ENCODE measurements around the gene SHROOM4.

DNA sequence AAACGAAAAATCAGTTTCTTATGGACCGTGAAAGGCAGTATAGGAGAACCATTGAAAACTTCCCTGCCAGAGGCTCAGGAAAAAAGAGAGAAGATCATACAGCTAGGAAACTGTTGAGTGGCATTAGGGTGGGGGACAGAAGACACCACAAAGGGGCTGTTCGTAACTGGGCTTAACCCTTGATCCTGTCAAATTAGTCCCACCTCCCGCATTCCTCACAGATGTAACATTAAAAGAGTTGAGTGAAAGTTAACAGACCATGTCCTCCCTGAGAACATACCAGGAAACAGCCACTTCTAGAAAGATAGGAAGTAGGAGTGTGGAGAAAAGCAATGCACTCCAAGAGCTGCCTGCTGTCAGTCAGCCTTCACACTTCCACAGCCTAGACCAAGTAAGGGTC, 8.7 kb downstream of the SHROOM4 start:
- TF ChIP-seq, protein P1, sequence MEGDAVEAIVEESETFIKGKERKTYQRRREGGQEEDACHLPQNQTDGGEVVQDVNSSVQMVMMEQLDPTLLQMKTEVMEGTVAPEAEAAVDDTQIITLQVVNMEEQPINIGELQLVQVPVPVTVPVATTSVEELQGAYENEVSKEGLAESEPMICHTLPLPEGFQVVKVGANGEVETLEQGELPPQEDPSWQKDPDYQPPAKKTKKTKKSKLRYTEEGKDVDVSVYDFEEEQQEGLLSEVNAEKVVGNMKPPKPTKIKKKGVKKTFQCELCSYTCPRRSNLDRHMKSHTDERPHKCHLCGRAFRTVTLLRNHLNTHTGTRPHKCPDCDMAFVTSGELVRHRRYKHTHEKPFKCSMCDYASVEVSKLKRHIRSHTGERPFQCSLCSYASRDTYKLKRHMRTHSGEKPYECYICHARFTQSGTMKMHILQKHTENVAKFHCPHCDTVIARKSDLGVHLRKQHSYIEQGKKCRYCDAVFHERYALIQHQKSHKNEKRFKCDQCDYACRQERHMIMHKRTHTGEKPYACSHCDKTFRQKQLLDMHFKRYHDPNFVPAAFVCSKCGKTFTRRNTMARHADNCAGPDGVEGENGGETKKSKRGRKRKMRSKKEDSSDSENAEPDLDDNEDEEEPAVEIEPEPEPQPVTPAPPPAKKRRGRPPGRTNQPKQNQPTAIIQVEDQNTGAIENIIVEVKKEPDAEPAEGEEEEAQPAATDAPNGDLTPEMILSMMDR (IDR thresholded peaks at IDR 0.05): no peak
- no peak for TF ChIP-seq POLR2A (IDR thresholded peaks at IDR 0.05)

Measured in esophagus squamous epithelium (tissue), 4 donors.